PC-3 (cell line): ENCODE data around the gene IFNLR1. TPM values are rescaled to one million over a fixed set of nuclear protein-coding genes. Genes with fewer than 3 reads are reported as not detected.

Experiments used
- ATAC-seq: fragments of 200-7000 bp; cut with Tn5 transposase; 2 replicates; pipeline ENCODE4 v1.9.1; 2020; ENCODE audit warnings: mild to moderate bottlenecking, moderate library complexity
- BruUV-seq: library from RNA; stranded (reverse); fragments of 400-500 nt; replicated peaks from 2 replicates; lab custom pipeline; 2021; lab: Mats Ljungman, UMichigan
- CTCF ChIA-PET: fragments of 300-600 bp; sonication (Branson Sonifier 250); formaldehyde crosslinking; loops from one replicate; lab custom pipeline; 2022; ENCODE audit warnings: antibody characterized with exemption; lab: Charles Lee
- POLR2A ChIA-PET: fragments of 300-600 bp; sonication (Branson Sonifier 250); formaldehyde crosslinking; loops from one replicate; lab custom pipeline; 2022; ENCODE audit warnings: antibody characterized with exemption; ENCODE audit not compliant: unreplicated experiment; lab: Charles Lee
- DNase-seq: peaks from one replicate; pipeline ENCODE4 v3.0.0-alpha.2; 2015
- H2AFZ ChIP-seq: fragments of 300-600 bp; sonication (generic); 2 replicates; pipeline ENCODE4 v1.6.0; 2016; ENCODE audit warnings: antibody characterized with exemption, low read length
- H3F3A ChIP-seq: fragments of 300-600 bp; sonication (generic); one replicate; pipeline ENCODE4 v1.6.0; 2017; ENCODE audit warnings: antibody characterized with exemption, low read length, control low read depth, mild to moderate bottlenecking; ENCODE audit not compliant: unreplicated experiment
- H3K27ac ChIP-seq: fragments of 300-600 bp; sonication (generic); 2 replicates; pipeline ENCODE4 v1.5.1; 2016; ENCODE audit warnings: mild to moderate bottlenecking, low read length
- H3K27me3 ChIP-seq: fragments of 300-600 bp; sonication (generic); 2 replicates; pipeline ENCODE4 v1.6.1; 2016; ENCODE audit warnings: low read length, mixed read lengths
- H3K36me3 ChIP-seq: fragments of 300-600 bp; sonication (generic); 2 replicates; pipeline ENCODE4 v1.6.1; 2016; ENCODE audit warnings: low read depth, mixed run types, low read length, mixed read lengths
- H3K4me1 ChIP-seq: fragments of 300-600 bp; sonication (generic); 2 replicates; pipeline ENCODE4 v1.5.1; 2016; ENCODE audit warnings: low read length; ENCODE audit not compliant: insufficient read depth
- H3K4me2 ChIP-seq: fragments of 300-600 bp; sonication (generic); 2 replicates; pipeline ENCODE4 v1.6.0; 2016; ENCODE audit warnings: low read length
- H3K4me3 ChIP-seq: fragments of 300-600 bp; sonication (generic); 2 replicates; pipeline ENCODE4 v1.5.1; 2016; ENCODE audit warnings: mild to moderate bottlenecking, low read length, mixed read lengths
- H3K79me2 ChIP-seq: fragments of 300-600 bp; sonication (generic); 2 replicates; pipeline ENCODE4 v1.6.1; 2017; ENCODE audit warnings: low read length, mixed read lengths
- H3K9ac ChIP-seq: fragments of 300-600 bp; sonication (generic); 2 replicates; pipeline ENCODE4 v1.6.0; 2016; ENCODE audit warnings: mild to moderate bottlenecking, low read length
- H3K9me2 ChIP-seq: fragments of 300-600 bp; sonication (generic); replicated peaks from 2 replicates; pipeline ENCODE4 v1.6.1; 2016; ENCODE audit warnings: mixed run types, low read length, mixed read lengths
- H3K9me3 ChIP-seq: fragments of 300-600 bp; sonication (generic); 2 replicates; pipeline ENCODE4 v1.6.1; 2016; ENCODE audit warnings: low read length, mixed read lengths
- H4K20me1 ChIP-seq: fragments of 300-600 bp; sonication (generic); 2 replicates; pipeline ENCODE4 v1.6.1; 2016; ENCODE audit warnings: low read length, mixed read lengths
- CTCF ChIP-seq: fragments of 300-600 bp; sonication (generic); conservative IDR thresholded peaks from 2 replicates; pipeline ENCODE4 v1.5.1; 2017; ENCODE audit warnings: antibody characterized with exemption, low read depth, mild to moderate bottlenecking, low read length
- EZH2 ChIP-seq: fragments of 300-600 bp; sonication (generic); IDR thresholded peaks from one replicate; pipeline ENCODE4 v1.6.1; 2017; ENCODE audit warnings: antibody characterized with exemption, mild to moderate bottlenecking, low read length; ENCODE audit not compliant: unreplicated experiment
- EZH2phosphoT487 ChIP-seq: fragments of 300-600 bp; sonication (generic); IDR thresholded peaks from 2 replicates; pipeline ENCODE4 v1.6.1; 2018; ENCODE audit warnings: mild to moderate bottlenecking, antibody characterized with exemption, low read length, borderline replicate concordance
- intact Hi-C: fragments of 100-400 bp; cut with micrococcal nuclease; formaldehyde crosslinking; loops from 2 replicates; pipeline ENCODE4 v1.9.0; 2023
- total RNA-seq: library from RNA; depleted of rRNA; stranded (reverse); fragments of >200 nt; gene quantifications from 2 replicates; pipeline ENCODE4 v1.2.3, GENCODE V29; 2014

IFNLR1 gene
- total RNA-seq, 1 experiment from 2014 or later, result 9.5 TPM

- Histone ChIP-seq H3K4me2 (no peak overlapping the region), H3K27me3 (no peaks in the 10 kb centered on the region), H3K9me2 (no peaks in the 10 kb centered on the region), H3K27ac (no peak overlapping the region), H4K20me1 (no peaks in the 10 kb centered on the region), H3K9me3 (no peaks in the 10 kb centered on the region), H3F3A (no peaks in the 10 kb centered on the region), H2AFZ (no peak overlapping the region), H3K4me1 (peaks cover 28% of the 10 kb centered on the region), H3K4me3 (no peak overlapping the region), H3K9ac (no peak overlapping the region), H3K79me2 (no peaks in the 10 kb centered on the region), H3K36me3 (no peaks in the 10 kb centered on the region)
- POLR2A ChIA-PET, result no interaction called here
- DNase-seq (no peak), ATAC-seq (no peak)
- intact Hi-C loops, result no loop called here
- no peak for TF ChIP-seq CTCF
- no peak for TF ChIP-seq EZH2phosphoT487
- TF ChIP-seq EZH2, result no peak
- no TSS peak for BruUV-seq
- CTCF ChIA-PET, result interaction anchor here (0.5 kb wide), 1 partner anchor 243 kb away, joined by 3 read pairs; no protein-coding TSS in a partner anchor
Observed at GRCh38 chr1:24147816-24148215, 39.3 kb downstream of the IFNLR1 start.

GRCh38 chr1:24147194-24147593 is 39.9 kb downstream of the IFNLR1 start:
- H3K9ac ChIP-seq, result no peak overlapping the region
- no peaks in the 10 kb centered on the region for H3F3A ChIP-seq
- H3K9me2 ChIP-seq, result no peaks in the 10 kb centered on the region
- no peaks in the 10 kb centered on the region for H3K36me3 ChIP-seq
- H3K4me1 ChIP-seq, result peaks cover 34% of the 10 kb centered on the region
- H3K27ac ChIP-seq, result no peak overlapping the region
- TF ChIP-seq EZH2phosphoT487, result no peak
- no peak for TF ChIP-seq CTCF
- no peak for TF ChIP-seq EZH2
- DNase-seq, result no peak
- H3K27me3 ChIP-seq, result no peaks in the 10 kb centered on the region
- ChIA-PET CTCF (no interaction called here), POLR2A (no interaction called here)
- no peak overlapping the region for H3K4me2 ChIP-seq
- ATAC-seq, result no peak
- H2AFZ ChIP-seq, result no peak overlapping the region
- H3K9me3 ChIP-seq, result no peaks in the 10 kb centered on the region
- H3K4me3 ChIP-seq, result no peak overlapping the region
- no peaks in the 10 kb centered on the region for H4K20me1 ChIP-seq
- BruUV-seq, result no TSS peak
- no peaks in the 10 kb centered on the region for H3K79me2 ChIP-seq
- intact Hi-C loops, result no loop called here
